Astrocyte of the spinal cord (primary cell): ENCODE data around the gene FDXR.

Experiments
- DNase-seq: peaks from one replicate; pipeline ENCODE4 v3.0.0; 2011; ENCODE audit warnings: low read depth, low spot score
- H3K4me3 ChIP-seq: 2 replicates; pipeline ENCODE4 v1.5.1; 2011; ENCODE audit warnings: low read depth, mild to moderate bottlenecking, low read length, moderate library complexity
- in situ Hi-C: cut with HindIII; loops from 2 replicates; pipeline ENCODE4 v1.10.0; 2017; ENCODE audit warnings: low sequenced_read_pairs
- TF ChIP-seq, protein P1 (sequence below): IDR thresholded peaks from 2 replicates; pipeline ENCODE4 v1.5.1; 2012; ENCODE audit warnings: low read depth, mild to moderate bottlenecking, low read length, inconsistent platforms

Gene FDXR

DNA sequence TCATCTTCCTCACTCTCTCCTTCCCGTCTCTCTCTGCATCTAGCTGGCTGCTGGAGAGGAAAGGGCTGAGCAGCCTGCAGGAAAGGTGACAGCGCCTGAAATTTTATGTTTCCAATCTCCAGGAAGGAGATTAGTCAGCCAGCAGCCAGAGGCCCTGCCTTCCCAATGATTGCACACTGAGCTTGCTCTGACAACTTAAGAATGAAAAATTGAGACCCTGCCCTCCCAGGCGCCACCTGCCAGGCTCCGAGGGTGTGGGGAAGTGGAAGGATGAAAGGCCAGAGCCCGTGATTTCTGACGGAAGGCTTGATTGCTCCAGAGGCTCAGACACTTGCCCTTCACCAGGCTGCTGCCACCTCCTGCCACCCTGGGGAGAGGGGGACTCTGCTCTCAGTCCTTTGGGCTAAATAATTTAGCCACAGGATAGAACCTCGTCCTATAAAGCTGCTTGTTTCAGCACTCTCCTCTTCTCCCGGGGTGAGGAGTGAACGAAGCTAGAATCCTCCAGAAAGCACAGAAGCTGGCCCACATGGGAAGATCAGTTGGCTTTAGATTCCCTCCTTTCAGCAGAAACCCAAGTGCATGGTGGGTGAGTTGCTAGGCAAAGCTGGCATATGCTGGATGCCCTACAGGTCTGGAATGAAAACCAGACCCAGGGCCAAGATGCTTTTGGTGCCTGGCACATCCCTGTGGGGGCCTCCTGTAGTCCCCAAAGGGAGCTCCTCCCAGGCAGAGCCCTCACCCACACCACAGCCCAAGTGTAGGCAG, 46.7 kb downstream of the FDXR start:
- TF ChIP-seq, protein P1, sequence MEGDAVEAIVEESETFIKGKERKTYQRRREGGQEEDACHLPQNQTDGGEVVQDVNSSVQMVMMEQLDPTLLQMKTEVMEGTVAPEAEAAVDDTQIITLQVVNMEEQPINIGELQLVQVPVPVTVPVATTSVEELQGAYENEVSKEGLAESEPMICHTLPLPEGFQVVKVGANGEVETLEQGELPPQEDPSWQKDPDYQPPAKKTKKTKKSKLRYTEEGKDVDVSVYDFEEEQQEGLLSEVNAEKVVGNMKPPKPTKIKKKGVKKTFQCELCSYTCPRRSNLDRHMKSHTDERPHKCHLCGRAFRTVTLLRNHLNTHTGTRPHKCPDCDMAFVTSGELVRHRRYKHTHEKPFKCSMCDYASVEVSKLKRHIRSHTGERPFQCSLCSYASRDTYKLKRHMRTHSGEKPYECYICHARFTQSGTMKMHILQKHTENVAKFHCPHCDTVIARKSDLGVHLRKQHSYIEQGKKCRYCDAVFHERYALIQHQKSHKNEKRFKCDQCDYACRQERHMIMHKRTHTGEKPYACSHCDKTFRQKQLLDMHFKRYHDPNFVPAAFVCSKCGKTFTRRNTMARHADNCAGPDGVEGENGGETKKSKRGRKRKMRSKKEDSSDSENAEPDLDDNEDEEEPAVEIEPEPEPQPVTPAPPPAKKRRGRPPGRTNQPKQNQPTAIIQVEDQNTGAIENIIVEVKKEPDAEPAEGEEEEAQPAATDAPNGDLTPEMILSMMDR = no peak
- no peak for DNase-seq
- in situ Hi-C loops = no loop called here
- H3K4me3 ChIP-seq = no peak overlapping the region

DNA sequence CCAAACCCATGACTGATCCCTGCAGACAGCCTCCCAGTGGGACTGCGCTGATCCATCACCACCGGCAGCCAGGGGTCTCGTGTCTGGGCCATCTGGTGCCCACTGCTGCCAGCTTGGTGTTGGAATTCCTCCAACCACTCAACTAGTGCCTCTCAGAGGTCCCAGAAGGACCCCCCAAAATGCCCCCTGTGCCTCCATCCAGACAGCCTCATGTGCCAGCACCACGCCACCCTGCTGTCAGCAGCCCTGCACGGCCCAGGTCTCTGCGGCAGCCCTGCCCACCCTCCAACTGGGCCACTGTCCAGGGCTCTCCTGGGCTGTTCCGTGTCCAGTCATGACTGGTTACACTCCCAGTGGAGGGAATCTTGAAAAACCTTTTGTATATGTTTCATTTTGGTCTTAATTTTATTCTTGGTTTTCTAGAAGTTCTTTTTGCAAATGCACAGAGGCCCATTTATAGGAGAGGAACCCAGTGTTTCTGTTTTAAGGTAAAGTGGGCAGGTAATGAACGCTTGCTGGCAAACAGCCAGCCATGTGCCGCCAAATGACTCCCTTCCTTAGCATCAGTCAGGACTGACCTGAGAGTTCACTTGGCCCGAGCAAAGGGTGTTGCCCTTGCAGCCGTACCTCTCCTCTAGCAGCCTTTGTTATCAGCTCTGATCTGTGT, 47.7 kb downstream of the FDXR start:
- DNase-seq = no peak
- TF ChIP-seq, protein P1 = no peak
- in situ Hi-C loops = no loop called here

DNA sequence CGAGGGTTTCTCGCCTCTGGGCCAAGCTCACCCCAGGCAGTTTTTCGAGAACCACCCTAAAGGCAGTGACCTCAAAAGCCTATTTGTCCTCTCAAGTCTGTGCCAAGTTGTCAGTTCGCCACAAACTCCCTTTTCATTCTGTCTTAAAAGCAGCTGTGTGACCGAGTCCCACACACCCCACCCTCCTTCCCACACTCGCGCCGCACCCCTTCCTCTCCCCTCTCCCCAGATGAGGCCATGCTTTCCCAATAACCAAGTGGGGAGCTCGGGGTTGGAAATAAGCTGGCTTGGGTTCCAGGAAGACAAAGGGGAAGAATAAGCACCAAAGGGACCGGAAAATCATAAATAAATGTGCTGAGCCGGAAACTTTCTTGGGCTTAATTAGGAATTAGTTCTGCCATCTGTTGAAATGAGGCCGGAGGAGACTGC, 49.8 kb downstream of the FDXR start:
- TF ChIP-seq, protein P1 = no peak
- no peak for DNase-seq
- in situ Hi-C loops = no loop called here
- H3K4me3 ChIP-seq = no peak overlapping the region

More for the DNA sequence above, 47.7 kb downstream of the FDXR start:
- H3K4me3 ChIP-seq = no peak overlapping the region

DNA sequence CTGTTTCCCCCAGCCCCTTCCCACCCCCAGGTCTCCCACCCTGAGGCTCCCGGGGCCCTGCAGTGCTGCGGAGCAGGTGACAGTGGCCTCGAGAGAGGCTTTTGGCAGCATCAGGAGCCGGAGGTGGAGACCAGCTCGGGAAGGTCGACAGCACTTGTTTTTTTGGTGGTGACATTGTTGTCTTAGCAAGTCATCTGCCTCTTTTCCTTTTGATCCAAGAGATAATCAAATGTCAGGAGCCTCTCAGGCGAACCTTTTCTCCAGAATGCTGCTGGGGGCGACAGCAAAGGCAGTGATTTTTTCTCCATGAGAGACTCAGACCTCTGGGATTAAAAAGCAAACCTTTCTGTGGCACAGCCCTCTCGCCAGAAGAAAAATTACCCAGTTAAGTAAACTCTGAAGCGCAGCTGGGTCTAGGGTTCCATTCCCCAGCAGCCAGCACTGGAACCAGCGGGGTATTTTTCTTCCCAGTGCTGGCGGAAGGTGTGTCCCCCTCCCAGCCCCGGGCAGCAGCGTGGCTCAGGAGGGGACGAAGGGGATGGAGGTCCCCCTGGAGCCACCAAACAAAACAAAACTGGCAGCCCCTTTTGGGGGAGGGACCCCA, 50.4 kb downstream of the FDXR start:
- TF ChIP-seq, protein P1 = no peak
- in situ Hi-C loops = no loop called here
- no peak for DNase-seq
- no peak overlapping the region for H3K4me3 ChIP-seq

DNA sequence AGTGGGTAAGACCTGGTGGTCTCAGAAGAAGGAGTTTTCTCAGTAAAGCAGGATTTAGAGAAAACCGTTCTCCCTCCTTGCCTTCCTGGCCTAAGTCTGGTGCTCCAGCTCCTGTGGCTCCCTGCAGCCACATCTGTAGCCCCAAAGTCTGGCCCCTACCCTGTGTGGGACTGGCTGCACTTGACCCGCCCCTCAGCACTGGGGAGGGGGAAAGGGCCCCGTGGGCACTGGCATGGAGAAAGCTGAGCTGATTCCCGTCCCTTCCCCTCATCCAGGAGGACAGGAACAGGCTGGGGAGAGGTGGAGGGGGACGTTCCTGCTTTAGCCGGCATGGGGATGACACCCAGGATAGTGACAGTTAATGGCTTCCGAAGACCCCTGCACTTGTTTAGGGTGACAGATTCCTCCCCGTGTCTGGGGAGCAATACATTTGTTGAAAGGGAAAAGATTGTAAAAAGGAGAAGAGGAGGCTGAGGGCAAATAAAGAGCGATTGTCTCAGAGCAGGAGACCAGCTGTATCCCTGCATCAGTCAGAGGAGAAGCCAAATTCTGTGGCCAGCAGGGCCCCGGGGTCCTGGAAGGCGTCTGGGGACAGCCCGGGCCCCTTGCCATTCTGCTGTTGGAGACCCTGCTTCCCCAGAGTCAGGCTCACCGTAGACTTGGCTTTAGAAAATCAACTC, 51.0 kb downstream of the FDXR start:
- TF ChIP-seq, protein P1 = no peak
- H3K4me3 ChIP-seq = no peak overlapping the region
- in situ Hi-C loops = no loop called here
- DNase-seq = no peak

DNA sequence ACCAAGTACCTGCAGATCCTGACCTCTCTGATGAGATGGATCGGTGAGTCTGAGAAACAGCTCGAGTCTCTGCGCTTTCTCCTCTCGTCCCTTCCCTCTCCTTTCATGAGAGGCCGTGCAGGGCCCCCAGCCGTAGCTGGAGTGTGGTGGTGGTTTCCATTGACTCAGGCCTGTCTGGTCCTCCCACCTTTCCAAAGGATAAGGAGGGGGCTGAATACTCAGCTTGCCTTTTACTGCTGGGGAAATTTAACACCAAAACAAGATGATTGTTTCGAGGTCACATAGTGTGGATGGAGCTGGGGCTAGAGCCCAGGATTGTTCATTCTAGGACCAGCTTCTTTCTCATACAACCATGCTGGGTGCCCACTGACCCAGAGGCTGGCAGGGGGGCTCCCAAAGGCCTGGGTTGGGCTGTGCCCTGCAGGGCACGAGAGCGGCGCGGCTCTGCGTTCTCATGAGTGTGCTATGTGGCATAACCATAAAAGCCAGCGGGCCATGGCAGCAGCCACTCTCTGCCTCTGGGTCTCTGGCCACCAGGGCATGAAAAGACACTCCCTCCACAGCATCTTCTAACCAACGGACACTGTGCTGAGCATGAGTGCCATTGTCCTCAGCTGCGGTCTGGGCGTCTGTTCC, 52.9 kb downstream of the FDXR start:
- TF ChIP-seq, protein P1 = no peak
- no peak overlapping the region for H3K4me3 ChIP-seq
- DNase-seq = no peak
- in situ Hi-C loops = no loop called here
